ENCODE results near the gene UCK1.
"Not testable (repeated sequence)": the region's sequence is repeated elsewhere in the genome, so short reads cannot be mapped to it uniquely, and the experiment has no call there.

GRCh38 chr9:131515559-131516031, 15.5 kb downstream of the UCK1 start:
- TF ChIP-seq POLR2AphosphoS5 (IDR thresholded peaks at IDR 0.05; ENCODE audit: low read depth); CTCF (IDR thresholded peaks at IDR 0.05; ENCODE audit: insufficient read depth, low read length); GABPA (IDR thresholded peaks at IDR 0.05; ENCODE audit: low read depth): not testable (repeated sequence)
